Measurements from ENCODE around the gene THPO. TPM values are rescaled to one million over a fixed set of nuclear protein-coding genes. Genes with fewer than 3 reads are reported as not detected.

The THPO gene
- total RNA-seq, 1 experiment from 2014 or later: 0.55 TPM

- ATAC-seq: no peak
- CTCF ChIA-PET: interaction anchor here (0.5 to 2.3 kb wide), 6 partner anchors 11 to 115 kb away, joined by 3 to 9 read pairs (median 4); partner anchors contain the start of genes FAM131A and THPO
Measured at GRCh38 chr3:184352149-184352785, 25.7 kb downstream of the THPO start.

GRCh38 chr3:184351511-184352148 lies 26.4 kb downstream of the THPO start:
- TF ChIP-seq ZNF281 (CRISPR knock-in tag; IDR thresholded peaks at IDR 0.05) (no peak), NR1H2 (CRISPR knock-in tag; IDR thresholded peaks at IDR 0.05) (no peak), STAT6 (CRISPR knock-in tag; conservative IDR thresholded peaks at IDR 0.05; ENCODE audit: low read depth) (no peak), MAX (CRISPR knock-in tag; IDR thresholded peaks at IDR 0.05) (no peak), IRF2 (CRISPR knock-in tag; IDR thresholded peaks at IDR 0.05; ENCODE audit: borderline replicate concordance, low read depth) (no peak), AFF4 (CRISPR knock-in tag; IDR thresholded peaks at IDR 0.05; ENCODE audit: borderline replicate concordance) (no peak), NR2C2 (CRISPR knock-in tag; IDR thresholded peaks at IDR 0.05) (no peak), AR (CRISPR knock-in tag; IDR thresholded peaks at IDR 0.05) (no peak)
- DNase-seq (ENCODE audit: low spot score): no peak
- H3K4me3 Mint-ChIP-seq: no peak overlapping the region
- ATAC-seq: no peak
- H3K4me1 Mint-ChIP-seq: peaks cover 11% of the 10 kb centered on the region
- peaks cover 11% of the 10 kb centered on the region for H3K36me3 Mint-ChIP-seq
- CTCF ChIA-PET: interaction anchor here (0.8 to 2.3 kb wide), 5 partner anchors 9 to 162 kb away, joined by 3 to 9 read pairs (median 3); partner anchors contain the start of genes FAM131A and THPO
- no peaks in the 10 kb centered on the region for H3K27me3 Mint-ChIP-seq (ENCODE audit: low read depth)
- POLR2A ChIA-PET: interaction anchor here (1.2 kb wide), 1 partner anchor 11 kb away, joined by 9 read pairs; no protein-coding TSS in a partner anchor
- no peaks in the 10 kb centered on the region for H3K9me3 Mint-ChIP-seq
- peak overlapping the region; percentile 48 for H3K27ac Mint-ChIP-seq

More at GRCh38 chr3:184352149-184352785, 25.7 kb downstream of the THPO start:
- H3K27ac Mint-ChIP-seq: peak overlapping the region; percentile 23
- no peak for DNase-seq (ENCODE audit: low spot score)
- no peak overlapping the region for H3K4me3 Mint-ChIP-seq
- TF ChIP-seq ZBTB43 (CRISPR knock-in tag; IDR thresholded peaks at IDR 0.05) (no peak), ZNF121 (CRISPR knock-in tag; IDR thresholded peaks at IDR 0.05) (no peak), JAZF1 (CRISPR knock-in tag; IDR thresholded peaks at IDR 0.05) (no peak)
- POLR2A ChIA-PET: interaction anchor here (1.2 kb wide), 1 partner anchor 10 kb away, joined by 9 read pairs; no protein-coding TSS in a partner anchor
- no peaks in the 10 kb centered on the region for H3K27me3 Mint-ChIP-seq (ENCODE audit: low read depth)
- no peaks in the 10 kb centered on the region for H3K9me3 Mint-ChIP-seq
- H3K4me1 Mint-ChIP-seq: peaks cover 11% of the 10 kb centered on the region
- H3K36me3 Mint-ChIP-seq: peaks cover 14% of the 10 kb centered on the region
